Stimulated activated CD8-positive, alpha-beta memory T cell treated with anti-CD3 and anti-CD28 coated beads, Interleukin-12 subunit alpha, Interleukin-12 subunit beta, amount 100 ng/mL, for 1 hour (primary cell): ENCODE results near the gene SRSF7.
"Not testable (repeated sequence)": the region's sequence is repeated elsewhere in the genome, so short reads cannot be mapped to it uniquely, and the experiment has no call there.

Experiments used
- DNase-seq: peaks from one replicate; pipeline ENCODE4 v3.0.0-alpha.2; 2020; ENCODE audit warnings: low read depth

Gene SRSF7

GRCh38 chr2:38754049-38754448 is 2.9 kb upstream of the SRSF7 start:
- no peak for DNase-seq

GRCh38 chr2:38751596-38752410 is 642 bp upstream of the SRSF7 start:
- no peak for DNase-seq

GRCh38 chr2:38750011-38750890 is 910 bp downstream of the SRSF7 start:
- DNase-seq, result peak; percentile 23

- no peak for DNase-seq
Measured at GRCh38 chr2:38748943-38749804, 2.0 kb downstream of the SRSF7 start.

GRCh38 chr2:38748391-38748790 is 2.8 kb downstream of the SRSF7 start:
- no peak for DNase-seq

- DNase-seq, result no peak
Measured at GRCh38 chr2:38747819-38748218, 3.3 kb downstream of the SRSF7 start.

DNA sequence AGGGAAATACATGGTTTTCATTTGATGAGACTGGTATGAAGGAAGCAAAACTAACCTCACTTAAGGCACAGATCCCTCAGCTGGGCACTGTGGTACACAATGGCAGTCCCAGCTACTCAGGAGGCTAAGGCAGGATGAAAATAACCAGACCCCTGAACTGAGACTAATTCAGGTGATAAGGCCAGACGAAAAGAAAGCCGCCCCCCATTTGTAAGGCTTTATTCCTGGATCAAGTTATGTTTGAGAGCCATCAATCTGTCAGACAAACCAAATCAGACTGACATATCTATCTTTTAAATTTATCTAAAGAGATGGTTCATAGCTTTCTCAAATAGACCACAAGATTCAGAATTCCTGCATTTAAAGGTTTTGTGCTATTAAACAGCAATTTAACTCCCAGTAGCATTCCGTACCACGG is 4.1 kb downstream of the SRSF7 start:
- DNase-seq, result no peak

- DNase-seq, result no peak
Measured at GRCh38 chr2:38745267-38745666, 5.9 kb downstream of the SRSF7 start.

- DNase-seq, result no peak
Measured at GRCh38 chr2:38744399-38744780, 6.8 kb downstream of the SRSF7 start.

- DNase-seq, result no peak
Measured at GRCh38 chr2:38743672-38744398, 7.3 kb downstream of the SRSF7 start.

DNA sequence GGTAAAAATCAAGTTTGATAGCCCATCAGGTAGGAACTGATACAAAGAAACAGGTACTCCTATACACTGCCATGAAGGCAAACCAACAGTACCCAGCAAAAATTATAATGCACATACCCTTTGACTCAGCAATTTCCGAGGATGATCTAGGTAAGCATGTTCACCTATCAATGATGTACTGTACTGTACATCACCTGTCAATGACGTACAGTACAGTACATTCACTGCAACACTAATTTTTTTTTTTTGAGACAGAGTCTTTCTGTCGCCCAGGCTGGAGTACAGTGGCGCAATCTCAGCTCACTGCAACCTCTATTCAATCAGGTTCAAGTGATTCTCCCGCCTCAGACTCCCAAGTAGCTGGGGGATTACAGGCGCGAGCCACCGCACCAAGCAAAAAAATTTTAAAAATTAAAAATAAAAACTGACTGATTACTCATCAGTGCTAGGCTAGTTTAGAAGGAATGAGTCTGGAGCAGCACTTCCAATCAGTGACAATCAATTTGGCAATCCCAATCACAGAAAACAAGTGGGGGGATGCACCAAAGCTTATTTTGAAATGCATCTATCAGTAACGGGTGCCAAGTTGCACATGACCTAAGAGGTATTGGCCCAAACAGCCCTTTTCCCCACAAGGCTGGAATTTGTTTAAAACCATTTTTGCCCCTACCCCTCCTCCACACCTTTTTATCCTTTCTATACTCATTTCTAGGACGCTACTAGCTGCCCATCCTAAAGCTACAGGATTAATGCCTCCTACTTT is 8.2 kb downstream of the SRSF7 start:
- no peak for DNase-seq

GRCh38 chr2:38740851-38741731 is 10.1 kb downstream of the SRSF7 start:
- no peak for DNase-seq

DNA sequence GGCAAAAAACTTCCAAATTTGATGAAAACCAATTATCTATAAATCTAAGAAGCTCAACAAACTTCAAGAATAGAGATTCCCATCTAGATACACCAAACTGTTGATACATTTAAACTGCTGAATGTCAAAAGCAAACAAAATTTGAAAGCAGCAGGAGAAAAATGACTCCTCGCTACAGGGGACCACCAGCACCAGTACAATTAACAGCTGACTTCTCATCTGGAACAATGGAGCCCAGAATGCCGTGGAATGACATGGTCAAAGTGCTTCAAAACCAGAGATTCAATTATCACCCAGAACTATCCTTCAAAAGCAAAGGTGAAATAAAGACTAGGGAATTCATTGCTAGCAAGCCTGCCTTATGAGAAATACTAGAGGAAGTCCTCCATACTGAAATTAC is 11.6 kb downstream of the SRSF7 start:
- no peak for DNase-seq

DNA sequence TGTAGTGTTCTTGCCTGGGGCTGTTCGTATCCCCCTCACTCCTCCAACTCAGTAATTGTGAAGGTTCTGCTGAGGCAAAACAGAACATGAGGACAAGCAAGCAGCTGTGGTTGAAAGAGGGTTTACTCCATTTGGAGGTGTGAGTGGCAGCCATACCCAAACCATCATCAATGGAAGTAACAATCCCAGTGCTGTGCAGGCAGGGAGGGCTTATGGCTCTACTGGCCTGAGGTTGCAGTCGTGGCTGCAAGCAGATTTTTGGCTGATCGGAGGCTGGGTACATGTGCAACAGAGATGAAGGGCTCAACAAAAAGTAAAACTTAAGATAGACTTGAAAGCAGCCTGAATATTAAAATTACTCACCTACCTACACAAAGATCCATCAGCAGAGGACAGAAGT is 13.2 kb downstream of the SRSF7 start:
- DNase-seq, result no peak

DNA sequence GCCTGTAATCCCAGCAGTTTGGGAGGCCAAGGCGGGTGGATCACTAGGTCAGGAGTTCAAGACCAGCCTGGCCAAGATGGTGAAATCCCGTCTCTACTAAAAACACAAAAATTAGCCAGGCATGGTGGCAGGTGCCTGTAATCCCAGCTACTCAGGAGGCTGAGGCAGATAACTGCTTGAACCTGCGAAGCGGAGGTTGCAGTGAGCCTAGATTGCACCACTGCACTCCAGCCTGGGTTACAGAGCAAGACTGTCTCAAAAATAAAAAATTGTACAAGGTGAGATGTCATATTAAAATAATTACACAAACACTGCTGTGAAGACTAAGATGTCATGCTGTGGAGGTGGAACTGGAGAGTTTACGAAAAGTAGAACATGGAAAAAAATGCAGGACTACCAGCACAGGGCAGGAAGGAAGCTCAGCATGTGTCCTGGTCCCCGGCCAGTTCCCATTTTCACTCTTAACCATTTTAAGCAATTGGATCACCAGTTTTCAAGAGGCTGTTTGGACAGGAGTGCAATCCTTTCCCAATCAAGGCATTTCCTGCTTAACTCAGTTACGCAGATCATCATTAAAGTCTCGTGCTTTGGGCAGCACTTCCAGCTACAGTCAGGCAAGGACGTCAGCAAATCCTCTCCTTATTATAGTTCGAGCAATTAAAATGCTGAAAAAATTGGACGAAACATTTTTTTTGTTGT is 14.0 kb downstream of the SRSF7 start:
- DNase-seq, result not testable (repeated sequence)

GRCh38 chr2:38735999-38736320 is 15.2 kb downstream of the SRSF7 start:
- DNase-seq, result no peak

DNA sequence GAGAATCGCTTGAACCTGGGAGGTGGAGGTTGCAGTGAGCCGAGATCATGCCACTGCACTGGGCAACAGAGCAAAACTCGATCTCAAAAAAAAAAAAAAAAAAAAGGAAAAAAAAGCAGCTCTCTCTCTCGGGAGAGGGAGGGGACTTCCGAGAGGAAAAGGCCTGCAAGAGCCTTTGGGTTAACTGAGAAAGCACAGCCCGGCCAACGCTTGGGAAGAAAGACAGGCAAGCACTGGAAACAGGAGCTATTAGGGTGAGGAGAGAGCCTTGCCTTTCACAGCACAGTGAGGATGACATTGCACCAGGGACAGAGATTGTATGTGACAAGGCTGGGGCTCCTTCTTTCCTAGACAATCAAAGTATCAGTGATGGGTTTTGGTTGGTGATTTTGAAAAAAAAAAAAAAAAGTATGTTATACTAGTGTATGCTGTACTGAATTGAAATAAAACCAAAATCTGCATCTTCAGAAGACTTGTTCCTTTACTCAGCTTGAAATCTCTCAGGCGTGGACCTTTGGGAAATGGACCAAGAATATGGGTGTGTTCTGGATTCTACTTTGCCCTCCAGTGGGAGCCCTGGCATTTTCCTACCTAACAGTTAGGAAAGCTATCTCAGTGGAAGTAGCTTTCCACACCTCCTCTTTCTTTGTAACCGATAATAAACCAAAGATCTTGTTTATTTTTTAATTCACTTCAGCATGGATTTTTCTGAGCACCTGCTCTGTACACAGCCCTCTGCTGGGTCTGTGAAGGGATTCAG is 16.7 kb downstream of the SRSF7 start:
- no peak for DNase-seq

DNA sequence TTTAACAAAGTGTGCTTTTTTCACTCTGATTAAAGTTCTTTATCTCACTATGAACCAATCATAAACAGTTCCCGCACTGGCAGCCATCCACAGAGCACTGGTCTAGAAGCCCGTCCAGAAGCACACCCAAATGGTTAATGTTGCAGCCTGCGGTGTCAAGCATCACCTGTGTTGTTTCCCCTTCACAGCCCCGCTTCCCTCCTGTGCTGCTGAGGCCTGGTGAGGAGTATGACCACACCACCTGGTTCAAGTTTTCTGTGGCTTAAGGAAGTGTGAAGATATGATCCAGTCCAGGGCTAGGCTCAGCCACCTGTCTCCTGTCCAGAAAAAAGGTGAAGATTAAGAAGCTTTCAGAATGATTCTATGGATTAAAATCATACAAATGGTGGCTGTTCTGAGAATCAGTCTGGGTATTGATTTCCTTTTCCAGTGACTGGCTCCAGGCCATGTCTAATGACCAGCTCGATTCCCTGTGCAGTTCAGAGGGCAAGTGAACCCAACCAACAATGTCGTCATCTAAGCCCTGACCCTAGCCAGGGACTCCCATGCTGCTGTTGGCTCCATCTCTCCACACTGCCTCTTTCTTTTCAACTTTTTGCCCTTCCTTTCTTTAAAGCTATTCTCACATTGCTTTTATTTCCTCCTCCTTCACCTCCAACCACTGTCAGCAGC is 17.7 kb downstream of the SRSF7 start:
- no peak for DNase-seq
